ENCODE measurements around the gene OSBP2. TPM values are rescaled to one million over a fixed set of nuclear protein-coding genes. Genes with fewer than 3 reads are reported as not detected.
"Not testable (repeated sequence)": the region's sequence is repeated elsewhere in the genome, so short reads cannot be mapped to it uniquely, and the experiment has no call there.

OSBP2 gene
- total RNA-seq, 1 donor from 2014 or later = 2.4 TPM

DNA sequence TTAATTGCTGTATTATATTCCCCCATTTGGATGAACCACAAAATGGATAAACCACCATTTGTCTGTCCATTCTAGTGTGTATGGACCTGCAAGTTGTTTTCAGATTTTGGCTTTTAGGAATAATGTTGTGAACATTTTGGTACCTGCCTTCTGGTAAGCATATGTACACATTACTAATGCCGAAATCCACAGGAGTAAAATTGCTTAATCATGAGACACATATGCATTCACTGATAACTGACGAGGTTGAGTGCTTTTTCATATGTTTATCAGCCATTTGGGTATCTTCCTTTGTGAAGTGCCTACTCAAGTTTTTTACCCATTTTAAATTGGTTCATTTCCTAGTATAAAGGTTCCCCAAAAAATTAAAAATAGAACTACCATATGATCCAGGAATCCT, 34.2 kb downstream of the OSBP2 start:
- Mint-ChIP-seq H3K36me3 (ENCODE audit: low read depth) (no peaks in the 10 kb centered on the region), H3K4me1 (ENCODE audit: low read depth) (peaks cover 10% of the 10 kb centered on the region), H3K9me3 (ENCODE audit: low read depth) (no peaks in the 10 kb centered on the region), H3K27ac (ENCODE audit: unreplicated experiment) (no peak overlapping the region), H3K27me3 (ENCODE audit: low read depth) (no peaks in the 10 kb centered on the region), H3K4me3 (ENCODE audit: unreplicated experiment) (no peak overlapping the region)
- DNase-seq (ENCODE audit: low spot score) = no peak
- TF ChIP-seq, protein P1, sequence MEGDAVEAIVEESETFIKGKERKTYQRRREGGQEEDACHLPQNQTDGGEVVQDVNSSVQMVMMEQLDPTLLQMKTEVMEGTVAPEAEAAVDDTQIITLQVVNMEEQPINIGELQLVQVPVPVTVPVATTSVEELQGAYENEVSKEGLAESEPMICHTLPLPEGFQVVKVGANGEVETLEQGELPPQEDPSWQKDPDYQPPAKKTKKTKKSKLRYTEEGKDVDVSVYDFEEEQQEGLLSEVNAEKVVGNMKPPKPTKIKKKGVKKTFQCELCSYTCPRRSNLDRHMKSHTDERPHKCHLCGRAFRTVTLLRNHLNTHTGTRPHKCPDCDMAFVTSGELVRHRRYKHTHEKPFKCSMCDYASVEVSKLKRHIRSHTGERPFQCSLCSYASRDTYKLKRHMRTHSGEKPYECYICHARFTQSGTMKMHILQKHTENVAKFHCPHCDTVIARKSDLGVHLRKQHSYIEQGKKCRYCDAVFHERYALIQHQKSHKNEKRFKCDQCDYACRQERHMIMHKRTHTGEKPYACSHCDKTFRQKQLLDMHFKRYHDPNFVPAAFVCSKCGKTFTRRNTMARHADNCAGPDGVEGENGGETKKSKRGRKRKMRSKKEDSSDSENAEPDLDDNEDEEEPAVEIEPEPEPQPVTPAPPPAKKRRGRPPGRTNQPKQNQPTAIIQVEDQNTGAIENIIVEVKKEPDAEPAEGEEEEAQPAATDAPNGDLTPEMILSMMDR (IDR thresholded peaks at IDR 0.05) = no peak

DNA sequence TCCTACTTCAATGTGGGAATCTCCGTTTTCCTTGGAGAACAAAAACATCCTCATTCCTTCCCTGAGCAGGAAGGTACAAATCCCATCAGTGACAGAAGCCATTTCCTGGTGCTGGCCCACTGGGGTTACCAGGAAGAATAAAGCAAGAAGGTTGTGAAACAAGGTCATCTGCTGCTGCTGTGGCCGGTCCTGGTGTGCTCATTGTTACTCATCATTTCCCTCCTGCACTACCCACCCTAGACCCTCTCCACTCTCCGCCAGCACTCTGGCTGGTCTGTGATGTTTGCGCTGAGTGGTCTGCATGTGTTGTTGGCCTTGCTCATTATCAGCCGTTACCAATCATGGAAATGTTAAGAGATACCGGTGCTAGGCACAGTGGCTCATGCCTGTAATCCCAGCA, 37.0 kb downstream of the OSBP2 start:
- no peak overlapping the region for H3K27ac Mint-ChIP-seq (ENCODE audit: unreplicated experiment)
- no peaks in the 10 kb centered on the region for H3K27me3 Mint-ChIP-seq (ENCODE audit: low read depth)
- H3K36me3 Mint-ChIP-seq (ENCODE audit: low read depth) = no peaks in the 10 kb centered on the region
- no peak for DNase-seq (ENCODE audit: low spot score)
- H3K4me3 Mint-ChIP-seq (ENCODE audit: unreplicated experiment) = no peak overlapping the region
- no peaks in the 10 kb centered on the region for H3K9me3 Mint-ChIP-seq (ENCODE audit: low read depth)
- TF ChIP-seq, protein P1 (IDR thresholded peaks at IDR 0.05) = no peak
- H3K4me1 Mint-ChIP-seq (ENCODE audit: low read depth) = peaks cover 10% of the 10 kb centered on the region

DNA sequence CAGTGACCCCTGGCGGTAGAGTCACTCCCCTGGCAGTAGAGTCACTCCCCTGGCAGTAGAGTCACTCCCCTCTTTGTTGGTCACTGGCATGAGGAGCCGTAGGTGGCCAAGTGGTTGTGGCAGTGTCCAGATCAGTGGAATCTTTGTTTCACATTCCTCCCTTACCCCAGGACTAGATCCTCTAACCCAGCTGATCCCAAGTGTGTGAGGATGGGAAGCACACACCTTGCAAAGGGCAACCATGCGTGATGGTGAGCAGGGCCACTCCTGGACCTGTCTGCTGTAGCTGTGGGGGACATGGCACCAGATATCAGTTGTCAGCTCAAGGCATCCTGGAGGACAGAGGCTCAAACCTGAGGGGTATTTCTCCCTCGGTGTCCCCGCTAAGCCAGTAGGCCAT, 37.8 kb downstream of the OSBP2 start:
- no peak for DNase-seq (ENCODE audit: low spot score)
- H3K9me3 Mint-ChIP-seq (ENCODE audit: low read depth) = no peaks in the 10 kb centered on the region
- H3K27ac Mint-ChIP-seq (ENCODE audit: unreplicated experiment) = no peak overlapping the region
- no peak overlapping the region for H3K4me3 Mint-ChIP-seq (ENCODE audit: unreplicated experiment)
- TF ChIP-seq, protein P1 (IDR thresholded peaks at IDR 0.05) = no peak
- peaks cover 10% of the 10 kb centered on the region for H3K4me1 Mint-ChIP-seq (ENCODE audit: low read depth)
- H3K27me3 Mint-ChIP-seq (ENCODE audit: low read depth) = no peaks in the 10 kb centered on the region
- no peaks in the 10 kb centered on the region for H3K36me3 Mint-ChIP-seq (ENCODE audit: low read depth)

DNA sequence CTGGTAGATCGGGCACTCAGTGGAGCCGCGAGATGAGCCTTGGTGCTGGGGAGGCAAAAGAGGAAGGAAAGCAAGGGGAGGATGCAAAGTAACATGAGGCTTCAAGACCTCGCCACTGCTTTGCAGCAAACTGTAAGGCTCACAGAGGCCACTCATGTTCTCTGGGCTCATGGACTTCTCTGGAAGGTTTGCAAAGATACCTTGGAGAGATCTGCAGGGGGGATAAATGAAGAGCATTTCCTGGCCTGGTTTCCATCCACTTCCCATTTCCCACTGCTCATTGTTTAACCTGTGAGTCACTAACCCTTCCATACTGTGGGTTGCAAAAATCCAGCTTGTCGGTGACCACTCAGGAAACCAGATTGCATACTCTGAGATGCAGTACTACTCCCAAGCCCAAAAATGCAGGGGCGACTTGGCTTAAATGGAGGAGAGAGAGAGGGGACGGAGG, 38.5 kb downstream of the OSBP2 start:
- TF ChIP-seq, protein P1 (IDR thresholded peaks at IDR 0.05) = no peak
- Mint-ChIP-seq H3K9me3 (ENCODE audit: low read depth) (no peaks in the 10 kb centered on the region), H3K36me3 (ENCODE audit: low read depth) (no peaks in the 10 kb centered on the region), H3K27ac (ENCODE audit: unreplicated experiment) (no peak overlapping the region), H3K27me3 (ENCODE audit: low read depth) (no peaks in the 10 kb centered on the region), H3K4me3 (ENCODE audit: unreplicated experiment) (no peak overlapping the region), H3K4me1 (ENCODE audit: low read depth) (peaks cover 10% of the 10 kb centered on the region)
- DNase-seq (ENCODE audit: low spot score) = no peak

DNA sequence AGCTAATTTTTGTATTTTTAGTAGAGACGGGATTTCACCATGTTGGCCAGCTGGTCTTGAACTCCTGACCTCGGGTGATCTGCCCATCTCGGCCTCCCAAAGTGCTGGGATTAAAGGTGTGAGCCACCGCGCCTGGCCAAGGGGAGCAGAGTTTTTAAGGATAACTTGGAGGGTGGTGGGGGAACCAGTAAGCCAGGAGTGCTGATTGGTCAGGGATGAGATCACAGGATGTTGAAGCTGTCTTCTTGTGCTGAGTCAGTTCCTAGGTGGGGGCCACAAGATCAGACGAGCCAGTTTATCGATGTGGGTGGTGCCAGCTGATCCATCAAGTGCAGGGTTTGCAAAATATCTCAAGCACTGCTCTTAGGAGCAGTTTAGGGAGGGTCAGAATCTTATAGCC, 45.3 kb downstream of the OSBP2 start:
- DNase-seq (ENCODE audit: low spot score); H3K27ac Mint-ChIP-seq (ENCODE audit: unreplicated experiment); H3K4me3 Mint-ChIP-seq (ENCODE audit: unreplicated experiment); H3K4me1 Mint-ChIP-seq (ENCODE audit: low read depth); H3K9me3 Mint-ChIP-seq (ENCODE audit: low read depth); H3K36me3 Mint-ChIP-seq (ENCODE audit: low read depth); H3K27me3 Mint-ChIP-seq (ENCODE audit: low read depth): not testable (repeated sequence)

DNA sequence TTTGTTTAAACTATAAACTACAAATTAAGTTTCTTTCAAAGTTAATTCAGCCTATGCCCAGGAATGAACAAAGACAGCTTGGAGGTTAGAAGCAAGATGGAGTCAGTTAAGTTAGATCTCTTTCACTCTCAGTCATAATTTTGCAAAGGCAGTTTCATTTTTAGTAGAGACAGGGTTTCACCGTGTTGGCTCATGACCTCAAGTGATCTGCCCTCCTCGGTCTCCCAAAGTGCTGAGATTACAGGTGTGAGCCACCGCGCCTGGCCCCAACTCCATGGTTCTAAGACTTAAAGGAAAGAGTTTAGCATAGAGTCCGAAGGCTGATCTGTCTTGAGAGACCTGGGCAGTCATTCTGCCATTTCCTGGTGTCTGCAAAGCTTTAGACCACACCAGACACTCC, 45.8 kb downstream of the OSBP2 start:
- not testable (repeated sequence) for H3K4me1 Mint-ChIP-seq (ENCODE audit: low read depth); H3K9me3 Mint-ChIP-seq (ENCODE audit: low read depth); H3K4me3 Mint-ChIP-seq (ENCODE audit: unreplicated experiment); H3K27me3 Mint-ChIP-seq (ENCODE audit: low read depth); H3K27ac Mint-ChIP-seq (ENCODE audit: unreplicated experiment); DNase-seq (ENCODE audit: low spot score); H3K36me3 Mint-ChIP-seq (ENCODE audit: low read depth)
